Right renal pelvis (tissue), 4 donors: ENCODE data around the gene IGF2. TPM values are rescaled to one million over a fixed set of nuclear protein-coding genes. Genes with fewer than 3 reads are reported as not detected.

Experiments
- DNase-seq, 4 donors: peaks; one replicate each; pipeline ENCODE4 v3.0.0-alpha.2; 2013; ENCODE audit warnings: low read depth in 4 of 4, low spot score in 3 of 4, missing footprints in 1 of 4
- polyA plus RNA-seq, 4 donors: library from polyadenylated mRNA; unstranded; fragments of 120-200 nt; gene quantifications; one replicate each; pipeline ENCODE4 v1.2.1, GENCODE V29; 2013; ENCODE audit not compliant: insufficient read length in 4 of 4

Gene IGF2
- polyA plus RNA-seq, 4 donors, result 761 to 994 (median 807) TPM

- DNase-seq, result no peak
Measured at GRCh38 chr11:2155511-2155910, 16.3 kb upstream of the IGF2 start.

DNA sequence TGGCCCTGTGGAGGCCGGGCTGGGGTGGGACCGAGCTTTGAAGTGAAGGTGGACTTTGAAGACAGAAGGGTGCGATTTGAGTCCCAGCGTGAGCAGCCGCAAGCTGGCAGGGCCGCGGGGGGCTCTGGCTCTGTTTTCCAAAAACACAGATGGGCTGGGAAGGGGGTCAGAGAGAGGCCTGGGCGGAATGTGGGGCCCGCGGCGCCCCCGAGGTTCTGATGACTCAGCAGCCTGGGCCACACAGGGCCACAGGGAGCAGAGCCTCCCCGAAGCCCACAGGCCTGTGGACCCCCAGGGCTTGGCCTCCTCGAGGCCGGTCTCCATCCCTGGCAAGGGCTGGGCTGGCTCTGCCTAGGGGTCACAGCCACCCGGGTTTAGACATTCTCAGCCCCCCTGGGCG, 15.7 kb upstream of the IGF2 start:
- no peak for DNase-seq

DNA sequence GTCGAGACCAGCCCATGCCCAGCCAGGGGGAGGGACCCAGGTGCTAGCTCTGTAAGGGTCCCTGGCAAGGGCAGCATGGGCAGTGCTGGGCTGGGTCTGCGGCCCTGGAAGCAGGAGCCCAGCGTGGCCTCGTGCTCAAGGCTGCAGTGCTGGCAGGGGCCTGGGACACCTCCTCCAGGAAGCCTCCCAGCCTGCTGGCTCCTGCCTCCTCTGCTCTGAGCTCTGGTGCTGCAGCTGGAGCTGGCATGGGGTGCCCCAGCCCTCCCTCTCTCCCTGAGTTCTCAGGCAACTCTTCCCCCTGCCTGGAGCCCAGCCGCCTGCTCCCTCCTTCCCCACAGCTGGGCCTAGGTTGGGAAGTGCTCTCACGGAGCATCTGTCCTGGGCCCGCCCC, 15.0 kb upstream of the IGF2 start:
- DNase-seq, result no peak

GRCh38 chr11:2153581-2154194, 14.5 kb upstream of the IGF2 start:
- no peak for DNase-seq

- DNase-seq, result peak; percentile 63 to 74 (median 69)
Measured at GRCh38 chr11:2151500-2152257, 12.5 kb upstream of the IGF2 start.

GRCh38 chr11:2149864-2150847, 11.0 kb upstream of the IGF2 start:
- peak in 1 of 4 donors; percentile 70 for DNase-seq

DNA sequence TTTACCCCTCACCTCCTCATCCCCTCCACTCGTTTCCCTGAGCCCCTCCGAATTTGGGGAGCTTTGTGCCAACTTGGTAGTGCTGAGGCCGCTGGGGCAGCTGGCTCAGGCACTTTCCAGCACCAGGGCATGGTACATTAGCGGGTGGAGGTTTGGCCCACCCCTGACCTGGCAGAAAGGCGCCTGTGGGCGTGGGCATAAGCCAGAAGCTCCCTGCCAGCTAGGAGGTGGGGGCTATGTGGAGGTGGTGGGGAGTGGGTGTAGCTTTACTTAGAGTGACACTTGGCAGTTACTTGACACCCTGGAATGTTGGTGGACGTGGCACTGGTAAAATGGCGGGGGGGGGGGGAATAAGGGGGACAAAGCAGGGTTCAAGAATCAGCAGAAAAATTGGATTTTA, 10.3 kb upstream of the IGF2 start:
- DNase-seq, result no peak

DNA sequence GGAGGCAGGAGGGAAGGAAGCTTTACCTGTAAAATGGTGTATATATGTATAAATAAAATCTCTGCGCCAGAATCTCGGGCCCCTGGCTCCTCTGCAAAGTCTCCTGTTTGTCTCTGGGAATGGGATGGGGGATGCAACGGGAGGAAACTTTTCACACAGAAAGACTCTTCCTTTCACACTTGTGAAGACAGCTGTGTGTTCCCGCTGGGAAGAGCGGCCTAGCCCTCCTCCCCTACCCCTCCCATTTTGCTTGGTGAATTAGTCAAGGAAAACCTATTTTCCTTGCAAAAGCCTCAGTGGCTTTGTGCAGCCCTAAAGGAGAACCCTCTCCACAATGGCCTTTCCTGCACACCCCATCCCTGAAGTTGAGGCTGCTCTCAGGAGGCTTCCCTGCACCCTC, 9.4 kb upstream of the IGF2 start:
- DNase-seq, result no peak

DNA sequence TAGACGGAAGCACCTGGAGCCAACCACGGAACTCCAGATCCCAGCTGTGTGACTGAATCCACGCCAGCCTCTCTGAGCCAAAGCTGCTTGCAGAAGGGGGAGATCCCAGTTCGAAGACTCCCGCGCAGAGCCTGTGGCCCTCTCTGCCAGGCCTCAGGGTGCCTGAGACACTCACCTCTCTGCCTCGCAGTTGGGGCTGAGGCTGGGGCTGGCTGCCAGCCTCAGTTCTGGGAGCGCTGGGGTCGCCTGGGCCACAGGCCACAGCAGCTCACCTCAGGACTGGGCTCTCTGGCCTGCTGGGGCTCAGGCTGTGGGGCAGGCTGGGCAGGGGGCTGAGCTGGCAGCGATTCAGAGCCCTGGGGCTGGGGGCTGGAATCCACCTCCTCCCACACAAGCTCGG, 8.2 kb upstream of the IGF2 start:
- no peak for DNase-seq

DNA sequence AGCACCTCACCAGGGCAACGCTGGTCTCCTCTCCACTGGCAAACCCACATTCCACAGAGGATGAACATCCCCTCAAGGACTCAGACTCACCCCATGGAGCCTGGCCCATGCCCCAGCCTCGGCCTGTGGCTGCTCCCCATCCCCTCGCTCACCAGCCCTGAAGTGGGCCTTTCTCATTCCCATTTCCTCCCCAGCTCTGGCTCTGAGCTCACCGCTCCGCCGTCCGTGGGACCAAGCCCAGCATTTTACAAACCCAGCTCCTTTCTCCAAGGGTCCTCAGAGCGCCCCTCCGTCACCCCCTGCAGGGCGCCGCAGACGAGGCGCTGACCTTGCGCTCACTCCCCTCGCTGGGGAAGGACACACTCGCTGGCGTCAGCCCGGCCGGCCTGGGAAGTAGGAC, 6.9 kb upstream of the IGF2 start:
- no peak for DNase-seq

DNA sequence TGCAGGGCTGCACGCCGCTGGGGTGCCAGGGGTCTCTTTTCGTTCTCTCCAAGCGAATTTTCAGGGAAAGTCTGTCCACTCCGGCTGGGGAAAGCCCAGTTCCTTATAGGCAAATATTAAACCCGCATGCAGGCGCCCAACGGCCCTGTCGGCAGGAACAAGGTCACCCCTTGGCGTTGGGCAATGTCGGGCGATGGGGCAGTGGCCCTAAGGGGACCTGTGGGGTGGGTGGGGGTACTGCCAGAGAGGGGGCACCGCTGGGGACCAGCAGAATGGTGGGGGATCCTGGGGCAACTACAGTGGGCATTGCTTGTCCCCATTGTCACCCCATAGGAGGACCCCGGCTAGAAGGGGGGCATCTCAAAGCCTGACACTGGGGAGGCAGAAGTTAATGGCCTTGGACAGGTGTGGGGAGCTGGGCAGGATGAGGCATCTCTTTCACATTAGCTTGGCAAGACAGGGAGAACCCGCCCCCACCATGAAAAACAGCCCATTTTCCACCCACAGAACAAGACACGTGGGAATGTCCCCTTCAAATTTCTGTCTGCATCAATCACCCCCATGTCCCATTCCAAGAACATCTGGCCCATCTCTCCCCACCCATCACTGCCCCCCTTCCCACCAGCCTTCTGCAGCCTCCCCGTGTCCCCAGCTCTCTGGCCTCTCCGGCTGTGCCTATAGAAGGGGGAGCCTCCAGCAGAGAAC, 5.5 kb upstream of the IGF2 start:
- DNase-seq, result no peak

- no peak for DNase-seq
Measured at GRCh38 chr11:2143799-2144543, 4.8 kb upstream of the IGF2 start.

DNA sequence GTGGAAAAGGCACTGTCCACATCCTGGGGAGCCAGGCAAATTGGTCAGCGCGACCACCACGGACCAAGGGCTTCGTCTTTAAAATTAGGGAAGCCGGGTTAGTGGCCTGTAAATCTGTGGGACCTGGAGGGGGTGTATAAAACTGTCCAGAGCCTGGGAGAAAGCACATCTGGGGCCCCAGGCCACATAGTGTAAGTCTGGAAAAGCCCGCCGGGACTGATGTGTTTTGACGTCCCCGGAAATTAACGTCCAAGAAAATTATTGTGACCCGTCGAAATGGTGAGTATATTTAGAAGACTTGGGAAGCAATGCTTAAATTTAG, 4.2 kb upstream of the IGF2 start:
- DNase-seq, result no peak

GRCh38 chr11:2142762-2143202, 3.6 kb upstream of the IGF2 start:
- DNase-seq, result no peak

DNA sequence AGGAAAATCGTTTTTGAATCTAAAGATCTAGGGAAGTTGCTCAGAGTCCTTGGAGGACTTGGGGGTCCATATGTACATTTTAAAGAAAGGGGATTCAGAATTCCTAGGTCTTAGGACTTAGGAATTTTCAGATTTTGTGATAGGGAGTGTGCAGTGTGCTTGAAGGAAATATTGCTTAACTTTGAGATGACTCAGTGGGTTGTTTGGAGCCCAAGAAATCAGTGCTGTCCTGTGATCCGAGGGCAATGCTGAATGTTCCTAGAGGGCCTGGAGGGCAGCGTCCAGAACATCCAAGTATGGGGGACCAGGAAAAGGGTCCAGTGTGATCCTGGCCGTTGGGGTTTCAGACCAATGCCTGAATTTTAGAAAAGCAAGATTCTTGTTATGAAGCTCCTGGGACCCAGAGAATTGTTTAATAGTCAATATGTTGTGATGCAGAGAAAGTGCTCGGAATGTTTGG, 3.1 kb upstream of the IGF2 start:
- DNase-seq, result no peak

DNA sequence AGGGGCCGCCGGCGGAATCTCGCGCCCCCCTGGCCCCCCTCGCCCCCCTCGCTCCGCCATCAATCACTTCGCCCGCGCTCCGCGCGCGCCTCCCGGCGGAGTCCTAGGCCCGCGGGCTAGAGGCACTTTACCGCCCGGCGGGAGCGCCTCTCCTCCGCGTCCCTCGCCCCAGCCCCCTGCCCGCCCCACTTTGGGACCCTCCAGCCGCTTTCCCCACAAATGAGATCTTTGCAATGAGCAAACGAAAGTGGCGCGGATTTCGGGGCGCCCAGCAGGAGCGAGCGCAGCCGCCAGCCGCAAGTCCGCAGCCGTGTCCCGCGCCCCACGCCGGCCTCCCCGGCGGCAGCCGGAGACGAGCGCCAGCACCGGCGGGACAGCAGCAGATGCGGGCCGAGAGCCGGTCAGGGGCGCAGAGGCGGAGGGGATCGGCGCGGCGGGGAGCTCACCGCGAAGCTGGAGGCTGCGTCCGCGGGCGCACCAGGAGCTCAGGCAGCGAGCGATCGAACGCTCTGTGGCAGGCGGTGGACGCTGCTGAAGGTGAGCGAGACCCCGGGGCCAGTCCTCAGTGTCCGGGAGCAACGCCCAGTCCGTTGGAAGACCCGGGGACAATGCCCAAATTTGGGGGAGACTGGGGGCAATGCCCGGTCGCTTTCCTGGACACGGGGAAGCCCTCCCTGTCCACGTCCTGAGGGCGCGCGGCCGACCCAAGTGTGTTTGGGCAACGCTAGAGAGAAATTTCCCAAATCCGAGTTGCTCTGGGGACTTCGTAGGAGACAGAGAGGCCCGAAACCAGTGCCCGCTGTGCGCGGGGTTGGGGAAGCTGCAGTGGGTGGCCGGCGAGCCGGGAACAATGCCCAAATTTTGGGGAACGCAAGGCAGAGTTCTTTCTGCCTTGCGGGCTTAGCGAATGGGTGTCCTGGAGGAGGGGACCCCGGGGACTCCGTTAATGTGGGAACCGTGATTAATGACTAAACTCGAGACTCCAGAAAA, 1.5 kb upstream of the IGF2 start:
- DNase-seq, result no peak

- no peak for DNase-seq
Measured at GRCh38 chr11:2139621-2140337, 590 bp upstream of the IGF2 start.
